HEK293 (cell line): Measurements from ENCODE around the gene SLC25A11.
A peak's percentile ranks its signal among the peaks of the same experiment; 100 is the strongest.

Experiments used
- GLI2 ChIP-seq: fragments of 450-650 bp; formaldehyde crosslinking; IDR thresholded peaks from 2 replicates; pipeline ENCODE4; 2017; ENCODE audit warnings: missing biosample characterization, missing genetic modification characterization, low read depth, borderline replicate concordance
- GLI4 ChIP-seq: fragments of 450-650 bp; formaldehyde crosslinking; IDR thresholded peaks from 2 replicates; pipeline ENCODE4 v1.5.1; 2016; ENCODE audit warnings: missing biosample characterization, missing genetic modification characterization
- GLIS2 ChIP-seq: fragments of 450-650 bp; formaldehyde crosslinking; IDR thresholded peaks from 2 replicates; pipeline ENCODE4 v1.5.1; 2016; ENCODE audit warnings: missing biosample characterization, missing genetic modification characterization
- KLF9 ChIP-seq: fragments of 450-650 bp; formaldehyde crosslinking; IDR thresholded peaks from 2 replicates; pipeline ENCODE4 v1.5.1; 2016; ENCODE audit warnings: missing biosample characterization, missing genetic modification characterization, low read depth
- MZF1 ChIP-seq: fragments of 450-650 bp; formaldehyde crosslinking; IDR thresholded peaks from 2 replicates; pipeline ENCODE4 v1.5.1; 2017; ENCODE audit warnings: missing biosample characterization, missing genetic modification characterization, borderline replicate concordance
- SALL2 ChIP-seq: fragments of 450-650 bp; formaldehyde crosslinking; IDR thresholded peaks from 2 replicates; pipeline ENCODE4 v1.5.0; 2017; ENCODE audit warnings: missing biosample characterization, mild to moderate bottlenecking, missing genetic modification characterization, borderline replicate concordance
- SETDB1 ChIP-seq: IDR thresholded peaks from one replicate; pipeline ENCODE4 v1.6.1; 2017; ENCODE audit warnings: mild to moderate bottlenecking, low read length, moderate library complexity, mixed read lengths; ENCODE audit not compliant: insufficient read length
- WT1 ChIP-seq: fragments of 450-650 bp; formaldehyde crosslinking; IDR thresholded peaks from 2 replicates; pipeline ENCODE4 v1.5.1; 2016; ENCODE audit warnings: missing biosample characterization, missing genetic modification characterization
- ZBTB48 ChIP-seq: fragments of 450-650 bp; formaldehyde crosslinking; IDR thresholded peaks from 2 replicates; pipeline ENCODE4 v1.5.1; 2016; ENCODE audit warnings: missing biosample characterization, missing genetic modification characterization
- ZEB2 ChIP-seq: fragments of 450-650 bp; formaldehyde crosslinking; IDR thresholded peaks from 2 replicates; pipeline ENCODE4 v1.5.1; 2016; ENCODE audit warnings: missing biosample characterization, missing genetic modification characterization
- ZNF121 ChIP-seq: fragments of 450-650 bp; formaldehyde crosslinking; IDR thresholded peaks from 2 replicates; pipeline ENCODE4 v1.5.1; 2016; ENCODE audit warnings: missing biosample characterization, missing genetic modification characterization
- ZNF23 ChIP-seq: fragments of 450-650 bp; formaldehyde crosslinking; IDR thresholded peaks from 2 replicates; pipeline ENCODE4 v1.5.1; 2016; ENCODE audit warnings: missing biosample characterization, missing genetic modification characterization, borderline replicate concordance
- ZNF311 ChIP-seq: fragments of 450-650 bp; formaldehyde crosslinking; IDR thresholded peaks from 2 replicates; pipeline ENCODE4 v1.5.1; 2017; ENCODE audit warnings: missing biosample characterization, missing genetic modification characterization, borderline replicate concordance
- ZNF362 ChIP-seq: fragments of 450-650 bp; formaldehyde crosslinking; IDR thresholded peaks from 2 replicates; pipeline ENCODE4 v1.5.1; 2016; ENCODE audit warnings: missing biosample characterization, missing genetic modification characterization
- ZNF416 ChIP-seq: fragments of 450-650 bp; formaldehyde crosslinking; IDR thresholded peaks from 2 replicates; pipeline ENCODE4 v1.5.1; 2016; ENCODE audit warnings: missing biosample characterization, missing genetic modification characterization
- ZNF433 ChIP-seq: fragments of 450-650 bp; formaldehyde crosslinking; IDR thresholded peaks from 2 replicates; pipeline ENCODE4 v1.5.1; 2016; ENCODE audit warnings: missing biosample characterization, missing genetic modification characterization, low read depth
- ZNF510 ChIP-seq: fragments of 450-650 bp; formaldehyde crosslinking; IDR thresholded peaks from 2 replicates; pipeline ENCODE4 v1.5.1; 2018; ENCODE audit warnings: mild to moderate bottlenecking, missing genetic modification characterization, missing biosample characterization; ENCODE audit not compliant: insufficient replicate concordance
- ZNF544 ChIP-seq: fragments of 450-650 bp; formaldehyde crosslinking; IDR thresholded peaks from 2 replicates; pipeline ENCODE4 v1.5.0; 2017; ENCODE audit warnings: missing biosample characterization, missing genetic modification characterization
- ZNF701 ChIP-seq: fragments of 450-650 bp; formaldehyde crosslinking; IDR thresholded peaks from 2 replicates; pipeline ENCODE4 v1.5.1; 2016; ENCODE audit warnings: missing biosample characterization, missing genetic modification characterization
- ZNF791 ChIP-seq: fragments of 450-650 bp; formaldehyde crosslinking; IDR thresholded peaks from 2 replicates; pipeline ENCODE4 v1.5.1; 2016; ENCODE audit warnings: missing biosample characterization, missing genetic modification characterization
- ZNF830 ChIP-seq: fragments of 450-650 bp; IDR thresholded peaks from 2 replicates; pipeline ENCODE4 v1.5.0; 2018; ENCODE audit warnings: missing biosample characterization, missing genetic modification characterization, low read depth, mild to moderate bottlenecking, moderate library complexity
- ZNF837 ChIP-seq: fragments of 450-650 bp; formaldehyde crosslinking; IDR thresholded peaks from 2 replicates; pipeline ENCODE4 v1.5.1; 2016; ENCODE audit warnings: missing biosample characterization, missing genetic modification characterization
- ZNF843 ChIP-seq: fragments of 450-650 bp; formaldehyde crosslinking; IDR thresholded peaks from 2 replicates; pipeline ENCODE4 v1.5.1; 2016; ENCODE audit warnings: missing biosample characterization, missing genetic modification characterization
- TF ChIP-seq, protein P1 (sequence below): fragments of 450-650 bp; formaldehyde crosslinking; IDR thresholded peaks from 2 replicates; pipeline ENCODE4 v1.5.1; 2016; ENCODE audit warnings: missing biosample characterization, missing genetic modification characterization, borderline replicate concordance
- TF ChIP-seq, protein P2 (sequence below): fragments of 450-650 bp; formaldehyde crosslinking; conservative IDR thresholded peaks from 2 replicates; pipeline ENCODE4 v1.5.1; 2016; ENCODE audit warnings: low read depth, missing biosample characterization, missing genetic modification characterization
- TF ChIP-seq, protein P3 (sequence below): fragments of 450-650 bp; formaldehyde crosslinking; IDR thresholded peaks from 2 replicates; pipeline ENCODE4 v1.5.1; 2016; ENCODE audit warnings: missing biosample characterization, missing genetic modification characterization

Gene SLC25A11

GRCh38 chr17:4939796-4940554 lies at the start of gene SLC25A11, which contains the start of gene RNF167 (continued):
- TF ChIP-seq, protein P1, sequence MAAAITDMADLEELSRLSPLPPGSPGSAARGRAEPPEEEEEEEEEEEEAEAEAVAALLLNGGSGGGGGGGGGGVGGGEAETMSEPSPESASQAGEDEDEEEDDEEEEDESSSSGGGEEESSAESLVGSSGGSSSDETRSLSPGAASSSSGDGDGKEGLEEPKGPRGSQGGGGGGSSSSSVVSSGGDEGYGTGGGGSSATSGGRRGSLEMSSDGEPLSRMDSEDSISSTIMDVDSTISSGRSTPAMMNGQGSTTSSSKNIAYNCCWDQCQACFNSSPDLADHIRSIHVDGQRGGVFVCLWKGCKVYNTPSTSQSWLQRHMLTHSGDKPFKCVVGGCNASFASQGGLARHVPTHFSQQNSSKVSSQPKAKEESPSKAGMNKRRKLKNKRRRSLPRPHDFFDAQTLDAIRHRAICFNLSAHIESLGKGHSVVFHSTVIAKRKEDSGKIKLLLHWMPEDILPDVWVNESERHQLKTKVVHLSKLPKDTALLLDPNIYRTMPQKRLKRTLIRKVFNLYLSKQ (tag by site-specific recombination), result no peak
- TF ChIP-seq ZNF510 (tag by site-specific recombination) (no peak), ZNF362 (no peak), ZNF433 (tag by site-specific recombination) (no peak), GLIS2 (tag by site-specific recombination) (no peak), MZF1 (tag by site-specific recombination) (no peak), KLF9 (no peak), ZBTB48 (no peak), ZNF701 (tag by site-specific recombination) (no peak), ZNF830 (tag by site-specific recombination) (no peak), ZNF121 (tag by site-specific recombination) (no peak), ZNF843 (tag by site-specific recombination) (peak; percentile 48; the same call in 1 of the 2 replicates), ZNF416 (tag by site-specific recombination) (no peak), ZNF311 (tag by site-specific recombination) (no peak), ZNF837 (tag by site-specific recombination) (no peak), WT1 (tag by site-specific recombination) (peak; percentile 38; the same call in 1 of the 2 replicates), SETDB1 (no peak), ZEB2 (peak; percentile 76; the same call in 1 of the 2 replicates), GLI2 (tag by site-specific recombination) (no peak), SALL2 (no peak), ZNF23 (no peak), ZNF544 (tag by site-specific recombination) (no peak), GLI4 (tag by site-specific recombination) (no peak), ZNF791 (tag by site-specific recombination) (no peak)
- TF ChIP-seq, protein P2, sequence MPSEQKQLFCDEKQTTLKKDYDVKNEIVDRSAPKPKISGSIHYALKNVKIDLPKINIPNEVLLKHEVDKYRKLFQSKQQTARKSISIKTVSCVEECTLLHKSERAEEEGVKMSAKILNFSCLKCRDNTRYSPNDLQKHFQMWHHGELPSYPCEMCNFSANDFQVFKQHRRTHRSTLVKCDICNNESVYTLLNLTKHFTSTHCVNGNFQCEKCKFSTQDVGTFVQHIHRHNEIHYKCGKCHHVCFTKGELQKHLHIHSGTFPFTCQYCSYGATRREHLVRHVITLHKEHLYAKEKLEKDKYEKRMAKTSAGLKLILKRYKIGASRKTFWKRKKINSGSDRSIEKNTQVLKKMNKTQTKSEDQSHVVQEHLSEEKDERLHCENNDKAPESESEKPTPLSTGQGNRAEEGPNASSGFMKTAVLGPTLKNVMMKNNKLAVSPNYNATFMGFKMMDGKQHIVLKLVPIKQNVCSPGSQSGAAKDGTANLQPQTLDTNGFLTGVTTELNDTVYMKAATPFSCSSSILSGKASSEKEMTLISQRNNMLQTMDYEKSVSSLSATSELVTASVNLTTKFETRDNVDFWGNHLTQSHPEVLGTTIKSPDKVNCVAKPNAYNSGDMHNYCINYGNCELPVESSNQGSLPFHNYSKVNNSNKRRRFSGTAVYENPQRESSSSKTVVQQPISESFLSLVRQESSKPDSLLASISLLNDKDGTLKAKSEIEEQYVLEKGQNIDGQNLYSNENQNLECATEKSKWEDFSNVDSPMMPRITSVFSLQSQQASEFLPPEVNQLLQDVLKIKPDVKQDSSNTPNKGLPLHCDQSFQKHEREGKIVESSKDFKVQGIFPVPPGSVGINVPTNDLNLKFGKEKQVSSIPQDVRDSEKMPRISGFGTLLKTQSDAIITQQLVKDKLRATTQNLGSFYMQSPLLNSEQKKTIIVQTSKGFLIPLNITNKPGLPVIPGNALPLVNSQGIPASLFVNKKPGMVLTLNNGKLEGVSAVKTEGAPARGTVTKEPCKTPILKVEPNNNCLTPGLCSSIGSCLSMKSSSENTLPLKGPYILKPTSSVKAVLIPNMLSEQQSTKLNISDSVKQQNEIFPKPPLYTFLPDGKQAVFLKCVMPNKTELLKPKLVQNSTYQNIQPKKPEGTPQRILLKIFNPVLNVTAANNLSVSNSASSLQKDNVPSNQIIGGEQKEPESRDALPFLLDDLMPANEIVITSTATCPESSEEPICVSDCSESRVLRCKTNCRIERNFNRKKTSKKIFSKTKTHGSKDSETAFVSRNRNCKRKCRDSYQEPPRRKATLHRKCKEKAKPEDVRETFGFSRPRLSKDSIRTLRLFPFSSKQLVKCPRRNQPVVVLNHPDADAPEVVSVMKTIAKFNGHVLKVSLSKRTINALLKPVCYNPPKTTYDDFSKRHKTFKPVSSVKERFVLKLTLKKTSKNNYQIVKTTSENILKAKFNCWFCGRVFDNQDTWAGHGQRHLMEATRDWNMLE, result peak; percentile 82
- TF ChIP-seq, protein P3, sequence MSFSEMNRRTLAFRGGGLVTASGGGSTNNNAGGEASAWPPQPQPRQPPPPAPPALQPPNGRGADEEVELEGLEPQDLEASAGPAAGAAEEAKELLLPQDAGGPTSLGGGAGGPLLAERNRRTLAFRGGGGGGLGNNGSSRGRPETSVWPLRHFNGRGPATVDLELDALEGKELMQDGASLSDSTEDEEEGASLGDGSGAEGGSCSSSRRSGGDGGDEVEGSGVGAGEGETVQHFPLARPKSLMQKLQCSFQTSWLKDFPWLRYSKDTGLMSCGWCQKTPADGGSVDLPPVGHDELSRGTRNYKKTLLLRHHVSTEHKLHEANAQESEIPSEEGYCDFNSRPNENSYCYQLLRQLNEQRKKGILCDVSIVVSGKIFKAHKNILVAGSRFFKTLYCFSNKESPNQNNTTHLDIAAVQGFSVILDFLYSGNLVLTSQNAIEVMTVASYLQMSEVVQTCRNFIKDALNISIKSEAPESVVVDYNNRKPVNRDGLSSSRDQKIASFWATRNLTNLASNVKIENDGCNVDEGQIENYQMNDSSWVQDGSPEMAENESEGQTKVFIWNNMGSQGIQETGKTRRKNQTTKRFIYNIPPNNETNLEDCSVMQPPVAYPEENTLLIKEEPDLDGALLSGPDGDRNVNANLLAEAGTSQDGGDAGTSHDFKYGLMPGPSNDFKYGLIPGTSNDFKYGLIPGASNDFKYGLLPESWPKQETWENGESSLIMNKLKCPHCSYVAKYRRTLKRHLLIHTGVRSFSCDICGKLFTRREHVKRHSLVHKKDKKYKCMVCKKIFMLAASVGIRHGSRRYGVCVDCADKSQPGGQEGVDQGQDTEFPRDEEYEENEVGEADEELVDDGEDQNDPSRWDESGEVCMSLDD (tag by site-specific recombination), result no peak
